GM19455 (cell line): ENCODE measurements around the gene ANKZF1.
A peak's percentile ranks its signal among the peaks of the same experiment; 100 is the strongest.
"Not testable (repeated sequence)": the region's sequence is repeated elsewhere in the genome, so short reads cannot be mapped to it uniquely, and the experiment has no call there.

Experiments used
- ATAC-seq: cut with Tn5 transposase; IDR thresholded peaks from one replicate; pipeline ENCODE4 v1.9.1; 2021; ENCODE audit not compliant: unreplicated experiment

Gene ANKZF1

GRCh38 chr2:219253753-219254589 is 24.4 kb downstream of the ANKZF1 start, which contains the start of gene TUBA4A:
Gene TUBA4A, minus strand, starts transcription at chr2:219253918. Its CDS starts 60 bp downstream, at chr2:219253858.
- peak; percentile 56 for ATAC-seq

GRCh38 chr2:219254590-219255201 is 25.1 kb downstream of the ANKZF1 start:
- peak; percentile 7 for ATAC-seq

GRCh38 chr2:219258942-219259341 is 29.3 kb downstream of the ANKZF1 start:
- not testable (repeated sequence) for ATAC-seq

DNA sequence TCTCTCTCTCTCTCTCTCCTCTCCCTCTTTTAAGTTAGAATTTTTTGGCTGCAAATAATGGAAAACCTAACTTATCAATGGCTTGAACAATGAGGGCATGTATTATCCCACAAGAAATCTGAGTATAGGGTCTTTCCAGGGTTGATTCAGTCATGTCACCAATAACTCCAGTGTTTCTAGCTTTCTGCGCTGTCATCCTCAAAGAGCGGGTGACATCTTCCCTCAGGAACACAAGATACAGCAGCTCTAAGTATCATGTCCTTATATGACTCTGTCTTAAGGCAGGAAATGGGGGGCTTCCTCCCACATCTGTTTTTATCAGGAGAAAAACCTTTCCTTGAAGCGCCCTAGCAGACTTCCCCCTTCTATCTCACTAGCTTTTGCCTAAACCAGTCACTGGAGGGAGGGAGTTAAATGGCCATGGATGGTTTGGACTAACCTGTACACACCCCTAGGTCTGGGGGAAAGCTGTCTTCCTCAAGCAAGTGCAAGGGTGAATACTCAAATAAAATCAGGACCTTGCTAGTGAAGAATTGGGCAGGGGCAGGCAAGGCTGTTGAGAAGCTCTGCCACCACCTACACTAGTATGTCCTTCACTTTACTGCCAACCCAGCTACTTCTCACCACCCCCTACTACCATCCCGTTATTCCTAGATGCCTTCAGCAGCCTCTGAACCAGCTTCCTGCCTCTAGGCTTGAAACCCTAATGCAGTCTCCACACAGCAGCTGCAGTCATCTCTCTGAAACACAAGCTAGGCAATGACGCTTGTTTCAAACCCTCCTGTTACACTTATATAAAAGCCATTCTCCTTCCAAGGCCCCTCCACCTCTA is 31.6 kb downstream of the ANKZF1 start:
- no peak for ATAC-seq

- no peak for ATAC-seq
Measured at GRCh38 chr2:219266232-219266631, 36.6 kb downstream of the ANKZF1 start.

DNA sequence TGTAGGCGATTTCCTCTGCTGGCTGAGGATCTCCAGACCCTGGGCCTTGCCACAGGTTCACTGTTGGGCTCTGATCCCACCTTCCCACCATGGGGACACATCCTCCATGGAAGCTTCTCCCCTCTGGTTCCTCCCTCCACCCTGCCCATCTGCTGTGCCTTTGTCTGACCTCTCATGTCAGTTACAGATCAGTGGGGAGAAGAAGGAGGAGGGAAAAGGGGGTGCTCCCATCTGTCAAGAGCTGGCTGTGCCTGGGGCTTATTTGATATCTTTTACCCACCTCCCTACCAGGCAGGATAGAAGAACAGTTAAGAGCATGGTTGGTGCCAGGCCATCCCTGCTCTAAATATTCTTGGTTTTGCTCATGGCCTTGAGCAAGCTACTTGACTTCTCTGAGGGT is 37.3 kb downstream of the ANKZF1 start:
- ATAC-seq, result no peak

GRCh38 chr2:219268294-219268693 is 38.7 kb downstream of the ANKZF1 start:
- no peak for ATAC-seq

GRCh38 chr2:219269362-219270054 is 39.9 kb downstream of the ANKZF1 start:
- ATAC-seq, result no peak

GRCh38 chr2:219270055-219270372 is 40.4 kb downstream of the ANKZF1 start:
- no peak for ATAC-seq

DNA sequence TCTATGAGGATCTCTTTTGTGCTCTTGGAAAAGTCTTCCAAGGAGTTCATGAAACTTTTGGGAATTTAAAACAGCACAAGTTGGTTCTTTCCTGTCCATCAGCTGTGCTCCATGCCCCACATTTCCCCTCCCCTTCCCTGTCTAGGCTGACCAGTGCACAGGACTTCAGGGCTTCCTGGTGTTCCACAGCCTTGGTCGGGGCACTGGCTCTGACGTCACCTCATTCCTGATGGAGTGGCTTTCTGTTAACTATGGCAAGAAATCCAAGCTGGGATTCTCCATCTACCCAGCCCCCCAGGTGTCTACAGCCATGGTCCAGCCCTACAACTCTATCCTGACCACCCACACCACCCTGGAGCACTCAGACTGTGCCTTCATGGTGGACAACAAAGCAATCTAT is 41.4 kb downstream of the ANKZF1 start:
- ATAC-seq, result no peak

GRCh38 chr2:219272356-219272755 is 42.8 kb downstream of the ANKZF1 start:
- no peak for ATAC-seq

DNA sequence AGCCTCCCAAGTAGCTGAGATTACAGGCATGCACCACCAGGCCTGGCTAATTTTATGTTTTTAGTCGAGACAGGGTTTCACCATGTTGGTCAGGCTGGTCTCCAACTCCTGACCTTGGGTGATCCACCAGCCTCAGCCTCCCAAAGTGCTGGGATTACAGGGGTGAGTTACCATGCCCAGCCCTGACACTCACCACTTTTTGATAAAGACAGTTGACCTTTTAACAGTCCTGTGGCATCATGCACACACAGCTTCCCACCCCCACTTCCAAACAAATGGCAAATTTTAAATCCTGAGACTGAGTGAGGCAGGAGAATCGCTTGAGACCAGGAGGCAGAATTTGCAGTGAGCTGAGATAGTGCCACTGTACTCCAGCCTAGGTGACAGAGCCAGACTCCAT is 43.4 kb downstream of the ANKZF1 start:
- no peak for ATAC-seq

DNA sequence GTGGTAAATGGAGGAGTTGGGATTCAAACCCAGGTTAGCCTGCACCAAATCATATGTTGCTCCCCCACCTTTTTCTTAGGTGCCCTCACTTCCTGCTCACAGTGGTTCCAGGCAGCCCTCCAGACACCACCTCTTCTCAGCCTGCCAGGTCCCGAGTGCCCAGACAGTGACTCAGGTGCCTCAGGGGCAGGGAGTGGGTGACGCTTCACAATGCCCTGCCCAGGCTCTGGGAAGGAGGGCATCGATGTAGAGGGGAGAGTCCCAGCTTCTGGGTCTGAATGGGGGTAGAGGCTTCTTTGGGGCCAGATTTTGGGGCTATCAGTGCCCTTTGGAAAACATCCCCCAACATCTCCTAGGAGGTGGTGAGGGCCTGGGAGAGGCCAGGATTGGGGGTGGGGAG is 44.3 kb downstream of the ANKZF1 start:
- ATAC-seq, result no peak

DNA sequence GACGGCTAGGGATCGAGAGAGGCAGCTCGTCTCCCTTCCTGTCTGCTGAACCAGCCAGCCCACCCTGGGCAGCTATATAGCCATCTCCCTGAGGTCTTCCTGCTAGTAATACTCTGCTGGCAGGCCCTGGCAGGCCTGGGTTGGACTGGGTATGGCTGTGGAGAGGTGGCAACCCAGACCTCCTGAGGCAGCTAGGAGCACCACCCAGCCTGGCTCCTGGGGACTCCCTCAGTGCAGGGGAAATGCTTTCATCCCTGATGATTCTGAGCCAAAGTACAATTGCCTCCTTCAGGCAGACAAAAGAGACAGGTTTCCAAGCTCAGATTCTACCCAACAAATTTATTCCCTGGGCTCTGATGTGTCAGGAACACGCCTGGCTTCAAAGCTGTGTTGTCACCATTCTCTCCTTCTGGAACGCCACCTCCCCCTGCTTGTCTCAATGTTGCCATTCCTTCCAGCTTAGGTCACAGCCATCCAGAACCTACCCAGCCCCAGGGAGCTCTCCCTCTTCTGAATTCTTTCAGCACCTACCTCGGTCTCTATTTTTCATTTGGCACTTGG is 44.8 kb downstream of the ANKZF1 start:
- no peak for ATAC-seq

DNA sequence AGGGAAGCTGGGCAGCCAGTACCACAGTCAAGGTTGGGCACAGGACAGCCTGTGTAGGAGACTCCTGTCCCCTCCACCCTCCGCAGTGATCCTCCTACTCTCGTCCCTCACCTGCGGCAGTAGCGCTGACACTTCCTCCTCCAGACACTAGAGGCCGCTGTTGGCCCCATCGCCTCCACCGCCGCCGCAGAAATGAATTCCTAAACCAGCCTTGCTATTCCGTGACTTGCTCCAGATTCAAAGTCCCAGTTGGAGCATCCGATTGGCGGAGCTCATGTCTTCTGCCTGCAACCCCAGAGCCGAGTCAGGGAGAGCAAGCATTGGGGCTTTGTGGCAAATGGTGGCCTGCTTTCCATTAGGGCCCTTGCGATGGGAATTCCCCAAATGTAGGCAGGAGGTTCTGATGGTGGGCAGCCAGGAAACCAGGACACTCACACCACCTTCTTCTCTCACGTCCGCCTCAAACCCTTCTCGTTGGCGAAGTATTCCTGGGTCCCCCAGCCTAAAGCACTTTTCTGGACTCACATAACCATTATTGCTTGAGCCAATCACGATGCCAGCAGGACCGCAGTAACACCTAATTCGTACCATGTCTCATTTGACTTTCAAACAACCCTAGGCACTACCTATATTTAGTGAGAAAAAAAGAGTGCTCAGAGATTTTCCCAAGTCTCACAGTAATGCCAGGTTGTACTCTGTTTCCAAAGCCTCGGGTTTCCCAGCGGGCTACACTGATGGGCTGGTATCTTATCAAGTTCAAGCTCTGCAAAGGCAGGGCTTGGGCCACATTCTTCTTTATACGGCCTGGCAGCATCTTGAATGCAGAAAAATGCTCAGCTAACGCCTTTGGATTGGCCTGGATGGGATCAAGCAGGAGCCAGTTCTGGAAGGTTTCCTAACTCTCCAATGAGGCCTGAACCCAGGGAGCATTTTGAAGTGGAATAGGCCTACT is 48.4 kb downstream of the ANKZF1 start:
- ATAC-seq, result peak; percentile 33

DNA sequence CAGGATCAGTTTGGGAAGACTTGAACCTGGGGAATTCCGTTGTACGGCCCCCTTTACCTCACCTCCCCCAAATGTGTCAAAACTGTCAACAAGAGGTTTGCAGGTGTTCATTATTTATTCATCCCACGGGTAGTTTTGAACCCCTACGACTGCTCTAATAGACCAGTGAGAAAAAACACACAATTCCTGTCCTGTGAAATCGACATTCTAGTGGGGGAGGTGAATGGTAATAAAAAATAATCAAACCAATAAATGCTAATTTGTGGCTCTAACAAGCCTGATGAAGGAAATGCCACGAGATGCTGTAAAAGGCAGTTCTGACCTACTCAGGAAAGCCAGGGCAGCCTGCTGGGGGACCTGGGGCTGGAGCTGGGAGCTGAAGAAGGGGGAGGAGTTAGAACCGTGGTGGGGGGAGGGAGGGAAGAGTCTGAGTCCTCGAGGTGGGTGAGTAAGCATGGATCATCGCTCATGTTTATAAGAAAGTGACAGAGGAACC is 49.1 kb downstream of the ANKZF1 start:
- ATAC-seq, result no peak

DNA sequence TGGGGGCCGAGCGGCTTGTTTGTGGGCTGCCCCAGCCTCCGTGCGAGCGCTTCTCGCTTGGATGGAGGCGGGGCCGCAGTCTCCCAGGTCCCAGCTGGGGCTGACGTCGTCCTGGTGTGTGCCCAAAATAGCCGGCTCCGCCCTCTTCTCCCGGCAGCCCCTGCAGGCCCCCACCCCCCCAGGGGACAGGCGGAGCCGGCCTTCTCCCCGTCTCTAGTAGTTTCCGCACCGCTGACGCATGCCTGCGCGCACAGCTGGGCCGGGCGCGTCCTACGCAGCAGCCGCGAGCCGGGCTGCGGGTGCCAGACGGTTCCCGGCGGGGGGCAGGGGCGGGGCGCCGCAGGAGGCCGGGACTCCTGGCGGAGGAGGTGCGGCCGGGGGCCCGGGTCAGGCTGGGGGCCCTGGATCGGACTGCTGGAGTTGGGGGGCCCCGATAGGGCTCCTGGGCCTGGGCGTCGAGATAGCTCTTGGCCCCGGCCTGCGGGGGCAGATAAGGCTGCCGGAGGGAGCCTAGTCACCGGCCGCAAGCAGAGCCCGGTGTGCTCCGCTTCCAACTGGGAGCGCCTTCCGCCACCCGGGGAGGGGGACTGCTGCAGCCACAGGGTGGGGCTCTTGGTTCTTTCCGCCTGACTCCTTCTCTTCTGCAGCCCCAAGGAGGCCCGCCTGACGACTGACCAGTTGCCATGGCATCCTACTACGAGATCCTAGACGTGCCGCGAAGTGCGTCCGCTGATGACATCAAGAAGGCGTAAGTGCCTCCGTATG is 49.7 kb downstream of the ANKZF1 start, which contains the start of gene DNAJB2:
Gene DNAJB2, plus strand, starts transcription at position 216 of the 765 bp plus-strand sequence. Its CDS starts 468 bp downstream, at position 684.
- ATAC-seq, result peak; percentile 81

GRCh38 chr2:219279916-219280516 is 50.4 kb downstream of the ANKZF1 start:
- ATAC-seq, result no peak
